Measurements from ENCODE around the gene SCGB3A1.

SCGB3A1 gene

DNA sequence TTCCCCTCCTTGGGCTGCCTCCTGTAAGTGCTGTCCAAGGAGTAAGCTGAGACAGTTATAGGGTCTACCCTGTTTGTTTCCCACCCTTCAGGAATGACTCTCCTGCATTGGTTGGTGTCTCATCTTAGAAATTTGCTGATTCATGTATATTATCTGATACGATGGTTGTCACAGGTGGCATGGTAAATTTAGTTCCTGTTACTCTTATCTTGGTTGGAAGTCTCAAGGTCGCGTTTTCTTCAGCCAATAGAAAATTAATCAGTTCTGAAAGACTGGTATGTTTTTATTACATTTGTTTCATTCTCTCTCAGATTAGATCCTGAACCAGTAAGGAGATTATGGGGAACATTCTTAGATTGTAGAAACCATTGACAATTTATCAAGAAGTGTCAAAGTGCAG, 42.7 kb downstream of the SCGB3A1 start:
- H4K91ac ChIP-seq (ENCODE audit: low read depth, low read length, poor library complexity): no peak overlapping the region
- peaks cover 0 to 12% of the 10 kb centered on the region in 2 donors for H3K9me3 ChIP-seq (replicated peaks in 1 of 2; ENCODE audit: control insufficient read depth in 2 of 2, insufficient read depth in 1 of 2, low read depth in 1 of 2, low read length in 2 of 2)
- no peak overlapping the region for H2AK5ac ChIP-seq (ENCODE audit: low read depth, low read length)
- no peak overlapping the region for H2AFZ ChIP-seq (ENCODE audit: low read length)
- H4K8ac ChIP-seq (ENCODE audit: low read depth, low read length): no peak overlapping the region
- no peak overlapping the region for H3K4me3 ChIP-seq (ENCODE audit: low read length in 2 of 2)
- no peak overlapping the region for H3K4ac ChIP-seq (ENCODE audit: low read length)
- no peak overlapping the region for H2BK12ac ChIP-seq (ENCODE audit: low read length)
- H3K9ac ChIP-seq (ENCODE audit: low read depth, low read length, poor library complexity): no peak overlapping the region
- H3K23ac ChIP-seq (ENCODE audit: low read depth, low read length, poor library complexity): no peak overlapping the region
- H3K27me3 ChIP-seq (ENCODE audit: control insufficient read depth in 3 of 3, insufficient read depth in 3 of 3, low read depth in 1 of 3, low read length in 3 of 3): no peaks in the 10 kb centered on the region
- no peaks in the 10 kb centered on the region for H3K79me1 ChIP-seq (ENCODE audit: low read depth, low read length)
- no peaks in the 10 kb centered on the region for H3K4me1 ChIP-seq (ENCODE audit: control insufficient read depth in 2 of 2, insufficient read depth in 1 of 2, low read depth in 1 of 2, low read length in 2 of 2)
- no peak overlapping the region for H3K18ac ChIP-seq (ENCODE audit: low read length)
- H2BK15ac ChIP-seq (ENCODE audit: low read length): no peak overlapping the region
- no peak overlapping the region for H2BK120ac ChIP-seq (ENCODE audit: low read depth, low read length)
- no peak overlapping the region for H3K4me2 ChIP-seq (ENCODE audit: insufficient read depth, low read length, poor library complexity, severe bottlenecking)
- peaks cover 8 to 88% of the 10 kb centered on the region in 2 donors for H3K36me3 ChIP-seq (replicated peaks in 1 of 2; ENCODE audit: control insufficient read depth in 2 of 2, insufficient read depth in 2 of 2, low read length in 2 of 2)
- H2BK5ac ChIP-seq (ENCODE audit: low read length): no peak overlapping the region
- no peak for DNase-seq (ENCODE audit: low spot score)
- no peak overlapping the region for H3K27ac ChIP-seq (replicated peaks; ENCODE audit: low read length)
- no peak overlapping the region for H3K14ac ChIP-seq (ENCODE audit: low read length)
- WGBS, 2 donors (ENCODE audit: extremely low coverage in 2 of 2, insufficient read length in 2 of 2, insufficient replicate concordance in 1 of 2): no CpG with 5 or more reads among the region's 3 CpGs

DNA sequence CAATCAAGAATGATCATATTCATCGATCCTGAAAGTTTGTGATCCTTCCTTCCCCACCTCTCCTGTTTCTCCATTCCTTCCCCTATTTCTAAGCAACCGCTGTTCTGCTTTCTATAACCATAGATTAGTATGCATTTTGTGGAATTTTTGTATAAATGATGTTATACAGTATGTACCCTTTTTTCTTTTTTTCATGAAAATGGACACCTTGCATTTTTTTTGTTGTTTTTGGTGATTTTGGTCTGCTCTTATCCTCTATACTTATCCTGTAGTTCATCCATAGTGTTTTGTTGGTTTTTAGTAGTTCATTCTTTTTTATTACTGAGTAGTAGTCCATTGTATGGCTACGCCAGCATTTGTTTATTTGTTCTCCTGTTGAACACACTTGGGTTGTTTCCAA, 46.1 kb downstream of the SCGB3A1 start:
- H3K18ac ChIP-seq (ENCODE audit: low read length): no peak overlapping the region
- no peaks in the 10 kb centered on the region for H3K4me1 ChIP-seq (ENCODE audit: control insufficient read depth in 2 of 2, insufficient read depth in 1 of 2, low read depth in 1 of 2, low read length in 2 of 2)
- DNase-seq (ENCODE audit: low spot score): no peak
- no peak overlapping the region for H3K4me2 ChIP-seq (ENCODE audit: insufficient read depth, low read length, poor library complexity, severe bottlenecking)
- H3K14ac ChIP-seq (ENCODE audit: low read length): no peak overlapping the region
- H4K91ac ChIP-seq (ENCODE audit: low read depth, low read length, poor library complexity): no peak overlapping the region
- no peak overlapping the region for H3K4me3 ChIP-seq (ENCODE audit: low read length in 2 of 2)
- no peak overlapping the region for H2AK5ac ChIP-seq (ENCODE audit: low read depth, low read length)
- H2BK120ac ChIP-seq (ENCODE audit: low read depth, low read length): no peak overlapping the region
- H2AFZ ChIP-seq (ENCODE audit: low read length): no peak overlapping the region
- H3K9ac ChIP-seq (ENCODE audit: low read depth, low read length, poor library complexity): no peak overlapping the region
- H3K4ac ChIP-seq (ENCODE audit: low read length): no peak overlapping the region
- H3K36me3 ChIP-seq (replicated peaks in 1 of 2; ENCODE audit: control insufficient read depth in 2 of 2, insufficient read depth in 2 of 2, low read length in 2 of 2): peaks cover 4 to 86% of the 10 kb centered on the region in 2 donors
- H3K27ac ChIP-seq (replicated peaks; ENCODE audit: low read length): no peak overlapping the region
- no CpG with 5 or more reads among the region's 3 CpGs for WGBS, 2 donors (ENCODE audit: extremely low coverage in 2 of 2, insufficient read length in 2 of 2, insufficient replicate concordance in 1 of 2)
- no peak overlapping the region for H4K8ac ChIP-seq (ENCODE audit: low read depth, low read length)
- no peak overlapping the region for H2BK5ac ChIP-seq (ENCODE audit: low read length)
- no peaks in the 10 kb centered on the region for H3K27me3 ChIP-seq (ENCODE audit: control insufficient read depth in 3 of 3, insufficient read depth in 3 of 3, low read depth in 1 of 3, low read length in 3 of 3)
- H2BK12ac ChIP-seq (ENCODE audit: low read length): no peak overlapping the region
- no peak overlapping the region for H3K23ac ChIP-seq (ENCODE audit: low read depth, low read length, poor library complexity)
- no peak overlapping the region for H2BK15ac ChIP-seq (ENCODE audit: low read length)
- no peaks in the 10 kb centered on the region for H3K79me1 ChIP-seq (ENCODE audit: low read depth, low read length)
- peaks cover 2 to 33% of the 10 kb centered on the region in 2 donors for H3K9me3 ChIP-seq (replicated peaks in 1 of 2; ENCODE audit: control insufficient read depth in 2 of 2, insufficient read depth in 1 of 2, low read depth in 1 of 2, low read length in 2 of 2)

DNA sequence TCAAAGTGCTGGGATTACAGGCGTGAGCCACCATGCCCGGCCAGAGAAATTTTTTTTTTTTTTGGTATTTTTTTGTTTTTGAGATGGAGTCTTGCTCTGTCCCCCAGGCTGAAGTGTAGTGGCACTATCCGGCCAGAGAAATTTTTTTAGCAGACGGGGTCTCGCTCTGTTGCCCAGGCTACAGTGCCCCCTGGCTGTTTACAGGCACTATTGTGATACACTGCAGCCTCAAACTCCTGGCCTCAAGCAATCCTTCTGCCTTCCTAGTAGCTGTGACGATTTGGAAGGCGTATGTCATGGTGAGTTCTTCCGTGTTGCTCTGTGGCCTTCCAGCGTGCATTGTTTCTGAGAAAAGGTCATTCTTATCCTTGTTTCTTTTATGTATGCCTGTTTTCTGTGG, 49.6 kb downstream of the SCGB3A1 start:
- no peak overlapping the region for H3K18ac ChIP-seq (ENCODE audit: low read length)
- H3K36me3 ChIP-seq (replicated peaks in 1 of 2; ENCODE audit: control insufficient read depth in 2 of 2, insufficient read depth in 2 of 2, low read length in 2 of 2): peaks cover 8 to 81% of the 10 kb centered on the region in 2 donors
- no peak overlapping the region for H3K14ac ChIP-seq (ENCODE audit: low read length)
- H2AFZ ChIP-seq (ENCODE audit: low read length): no peak overlapping the region
- H3K27ac ChIP-seq (replicated peaks; ENCODE audit: low read length): no peak overlapping the region
- no peak overlapping the region for H2BK15ac ChIP-seq (ENCODE audit: low read length)
- no peak overlapping the region for H3K4me3 ChIP-seq (ENCODE audit: low read length in 2 of 2)
- no peaks in the 10 kb centered on the region for H3K79me1 ChIP-seq (ENCODE audit: low read depth, low read length)
- H3K4me1 ChIP-seq (ENCODE audit: control insufficient read depth in 2 of 2, insufficient read depth in 1 of 2, low read depth in 1 of 2, low read length in 2 of 2): no peaks in the 10 kb centered on the region
- no peak overlapping the region for H2BK12ac ChIP-seq (ENCODE audit: low read length)
- no peak overlapping the region for H2AK5ac ChIP-seq (ENCODE audit: low read depth, low read length)
- no peak overlapping the region for H4K91ac ChIP-seq (ENCODE audit: low read depth, low read length, poor library complexity)
- H3K9ac ChIP-seq (ENCODE audit: low read depth, low read length, poor library complexity): no peak overlapping the region
- no peak overlapping the region for H3K23ac ChIP-seq (ENCODE audit: low read depth, low read length, poor library complexity)
- no peak overlapping the region for H2BK5ac ChIP-seq (ENCODE audit: low read length)
- no peak overlapping the region for H3K4me2 ChIP-seq (ENCODE audit: insufficient read depth, low read length, poor library complexity, severe bottlenecking)
- no peak overlapping the region for H3K4ac ChIP-seq (ENCODE audit: low read length)
- H4K8ac ChIP-seq (ENCODE audit: low read depth, low read length): no peak overlapping the region
- no CpG with 5 or more reads among the region's 9 CpGs for WGBS, 2 donors (ENCODE audit: extremely low coverage in 2 of 2, insufficient read length in 2 of 2, insufficient replicate concordance in 1 of 2)
- no peak for DNase-seq (ENCODE audit: low spot score)
- no peaks in the 10 kb centered on the region for H3K27me3 ChIP-seq (ENCODE audit: control insufficient read depth in 3 of 3, insufficient read depth in 3 of 3, low read depth in 1 of 3, low read length in 3 of 3)
- peaks cover 2 to 48% of the 10 kb centered on the region in 2 donors for H3K9me3 ChIP-seq (replicated peaks in 1 of 2; ENCODE audit: control insufficient read depth in 2 of 2, insufficient read depth in 1 of 2, low read depth in 1 of 2, low read length in 2 of 2)
- no peak overlapping the region for H2BK120ac ChIP-seq (ENCODE audit: low read depth, low read length)
